Measurements from ENCODE around the gene KRTAP10-11.
"Not testable (repeated sequence)": the region's sequence is repeated elsewhere in the genome, so short reads cannot be mapped to it uniquely, and the experiment has no call there.

- TF ChIP-seq POLR2A (IDR thresholded peaks at IDR 0.05; ENCODE audit: control extremely low read depth in 1 of 2, low read depth in 2 of 2, low read length in 2 of 2); EZH2 (IDR thresholded peaks at IDR 0.05; ENCODE audit: low read depth, low read length, severe bottlenecking); CEBPB (IDR thresholded peaks at IDR 0.05; ENCODE audit: low read depth, low read length); CTCF (IDR thresholded peaks at IDR 0.05; ENCODE audit: control extremely low read depth in 1 of 3, insufficient read depth in 1 of 3, low read depth in 1 of 3, low read length in 3 of 3); ATF3 (IDR thresholded peaks at IDR 0.05; ENCODE audit: insufficient read depth, low read depth, low read length): not testable (repeated sequence)
These were observed 35.9 kb upstream of the KRTAP10-11 start for GRCh38 chr21:44610157-44610843.
